ENCODE measurements around the gene SNRPA1.

Gene SNRPA1

GRCh38 chr15:101256757-101257156, 38.3 kb downstream of the SNRPA1 start:
- no peak for DNase-seq

GRCh38 chr15:101255615-101256241, 39.3 kb downstream of the SNRPA1 start:
- DNase-seq, result no peak

- DNase-seq, result no peak
These were observed 40.0 kb downstream of the SNRPA1 start for GRCh38 chr15:101255051-101255395.

GRCh38 chr15:101254157-101255050, 40.6 kb downstream of the SNRPA1 start:
- no peak for DNase-seq

GRCh38 chr15:101252836-101253235, 42.2 kb downstream of the SNRPA1 start:
- no peak for DNase-seq

- DNase-seq, result peak; percentile 63 to 81 (median 73)
These were observed 42.9 kb downstream of the SNRPA1 start, which contains the start of gene CHSY1 for GRCh38 chr15:101251830-101252820. Gene CHSY1, minus strand, starts transcription at chr15:101252048. Its CDS starts 592 bp downstream, at chr15:101251456.

GRCh38 chr15:101250873-101251829, 43.9 kb downstream of the SNRPA1 start:
- DNase-seq, result peak in 5 of 6 experiments; percentile 23 to 75 (median 42)

GRCh38 chr15:101250341-101250831, 44.7 kb downstream of the SNRPA1 start:
- DNase-seq, result no peak

GRCh38 chr15:101248274-101248673, 46.8 kb downstream of the SNRPA1 start:
- DNase-seq, result no peak

GRCh38 chr15:101246824-101247745, 48.0 kb downstream of the SNRPA1 start:
- no peak for DNase-seq

GRCh38 chr15:101246391-101246790, 48.7 kb downstream of the SNRPA1 start:
- no peak for DNase-seq

- DNase-seq, result no peak
These were observed 50.0 kb downstream of the SNRPA1 start for GRCh38 chr15:101244889-101245668.

- no peak for DNase-seq
These were observed 50.8 kb downstream of the SNRPA1 start for GRCh38 chr15:101244036-101244781.

GRCh38 chr15:101243420-101243819, 51.6 kb downstream of the SNRPA1 start:
- DNase-seq, result no peak

GRCh38 chr15:101242999-101243336, 52.1 kb downstream of the SNRPA1 start:
- no peak for DNase-seq

- DNase-seq, result peak; percentile 15 to 70 (median 58)
These were observed 52.7 kb downstream of the SNRPA1 start for GRCh38 chr15:101242160-101242998.

- no peak for DNase-seq
These were observed 54.7 kb downstream of the SNRPA1 start for GRCh38 chr15:101240358-101240757.

- no peak for DNase-seq
These were observed 55.3 kb downstream of the SNRPA1 start for GRCh38 chr15:101239724-101240136.
